MCF 10A (cell line): ENCODE results near the gene LARP1. TPM values are rescaled to one million over a fixed set of nuclear protein-coding genes. Genes with fewer than 3 reads are reported as not detected.

ENCODE experiments used
- BruUV-seq: library from RNA; stranded (reverse); fragments of 400-500 nt; replicated peaks from 2 replicates; lab custom pipeline; 2021; lab: Mats Ljungman, UMichigan
- CTCF ChIA-PET: fragments of 300-600 bp; sonication (Branson Sonifier 250); formaldehyde crosslinking; extraction: SDS; loops from one replicate; lab custom pipeline; 2021; ENCODE audit warnings: antibody characterized with exemption, inconsistent platforms; lab: Yijun Ruan, JAX
- POLR2A ChIA-PET: fragments of 300-600, 350-650 bp; sonication (Branson Sonifier 250); formaldehyde crosslinking; extraction: SDS; loops from one replicate; lab custom pipeline; 2020; ENCODE audit warnings: antibody characterized with exemption, inconsistent platforms; lab: Yijun Ruan, JAX
- DNase-seq: peaks from one replicate; pipeline ENCODE4 v3.0.0-alpha.2; 2018; ENCODE audit not compliant: unreplicated experiment
- H3K27ac Mint-ChIP-seq: one replicate; pipeline ENCODE4 v1.8.0; 2022; ENCODE audit warnings: mild to moderate bottlenecking, low read depth, mixed read lengths; ENCODE audit not compliant: unreplicated experiment
- H3K27me3 Mint-ChIP-seq: one replicate; pipeline ENCODE4 v1.8.0; 2022; ENCODE audit warnings: mixed read lengths; ENCODE audit not compliant: insufficient read depth, unreplicated experiment
- H3K36me3 Mint-ChIP-seq: one replicate; pipeline ENCODE4 v1.8.0; 2022; ENCODE audit warnings: mild to moderate bottlenecking, moderate library complexity, mixed read lengths; ENCODE audit not compliant: insufficient read depth, unreplicated experiment
- H3K4me1 Mint-ChIP-seq: one replicate; pipeline ENCODE4 v1.8.0; 2022; ENCODE audit warnings: mixed read lengths; ENCODE audit not compliant: insufficient read depth, unreplicated experiment
- H3K4me3 Mint-ChIP-seq: one replicate; pipeline ENCODE4 v1.8.0; 2022; ENCODE audit warnings: mild to moderate bottlenecking, moderate library complexity, mixed read lengths; ENCODE audit not compliant: unreplicated experiment
- H3K9me3 Mint-ChIP-seq: one replicate; pipeline ENCODE4 v1.8.0; 2022; ENCODE audit warnings: mixed read lengths; ENCODE audit not compliant: unreplicated experiment
- CTCF ChIP-seq: fragments of 200-600 bp; IDR thresholded peaks from one replicate; pipeline ENCODE4 v1.8.0; 2022; ENCODE audit warnings: antibody characterized with exemption, mild to moderate bottlenecking; ENCODE audit not compliant: unreplicated experiment
- intact Hi-C: fragments of 100-400 bp; cut with micrococcal nuclease; formaldehyde crosslinking; loops from 2 replicates; pipeline ENCODE4 v1.14.1; 2022
- total RNA-seq: library from RNA; stranded (reverse); gene quantifications from 2 replicates; pipeline ENCODE4 v1.2.3, GENCODE V29; 2022

The LARP1 gene
- total RNA-seq, 1 experiment from 2014 or later, result 340 TPM

- Mint-ChIP-seq H3K36me3 (peaks cover 44% of the 10 kb centered on the region), H3K27me3 (no peaks in the 10 kb centered on the region), H3K9me3 (no peaks in the 10 kb centered on the region), H3K4me3 (peak overlapping the region; percentile 85), H3K27ac (peak overlapping the region; percentile 95), H3K4me1 (peaks cover 49% of the 10 kb centered on the region)
- intact Hi-C loops, result no loop called here
- DNase-seq, result no peak
- ChIA-PET POLR2A (interaction anchor here (0.6 to 3.0 kb wide), 13 partner anchors 11 to 855 kb away, joined by 3 to 24 read pairs (median 5); partner anchors contain the start of genes FAXDC2, GEMIN5 and MRPL22), CTCF (interaction anchor here (0.7 to 0.9 kb wide), 3 partner anchors 9 to 73 kb away, joined by 3 to 4 read pairs (median 3); no protein-coding TSS in a partner anchor)
- no TSS peak for BruUV-seq
- TF ChIP-seq CTCF, result no peak
Observed at GRCh38 chr5:154860765-154861164, 105.6 kb downstream of the LARP1 start.

- H3K27ac Mint-ChIP-seq, result peak overlapping the region; percentile 57
- no peak for TF ChIP-seq CTCF
- ChIA-PET POLR2A (interaction anchor here (2.7 to 3.0 kb wide), 2 partner anchors 12 to 33 kb away, joined by 17 to 20 read pairs; partner anchors contain the start of gene FAXDC2), CTCF (no interaction called here)
- BruUV-seq, result no TSS peak
- H3K4me1 Mint-ChIP-seq, result peaks cover 51% of the 10 kb centered on the region
- no peaks in the 10 kb centered on the region for H3K9me3 Mint-ChIP-seq
- H3K36me3 Mint-ChIP-seq, result peaks cover 53% of the 10 kb centered on the region
- intact Hi-C loops, result no loop called here
- DNase-seq, result no peak
- no peaks in the 10 kb centered on the region for H3K27me3 Mint-ChIP-seq
- peak overlapping the region; percentile 17 for H3K4me3 Mint-ChIP-seq
Observed at GRCh38 chr5:154861946-154862345, 106.8 kb downstream of the LARP1 start.

- Mint-ChIP-seq H3K4me3 (no peak overlapping the region), H3K27me3 (no peaks in the 10 kb centered on the region), H3K36me3 (peaks cover 58% of the 10 kb centered on the region), H3K27ac (peak overlapping the region; percentile 57), H3K4me1 (peaks cover 47% of the 10 kb centered on the region), H3K9me3 (no peaks in the 10 kb centered on the region)
- BruUV-seq, result no TSS peak
- intact Hi-C loops, result no loop called here
- ChIA-PET POLR2A (interaction anchor here (0.6 to 1.0 kb wide), 2 partner anchors 12 to 31 kb away, joined by 3 to 6 read pairs; partner anchors contain the start of gene FAXDC2), CTCF (interaction anchor here (0.8 to 1.9 kb wide), 2 partner anchors 13 to 16 kb away, joined by 3 to 5 read pairs; no protein-coding TSS in a partner anchor)
- no peak for DNase-seq
- no peak for TF ChIP-seq CTCF
Observed at GRCh38 chr5:154862766-154863165, 107.6 kb downstream of the LARP1 start.

GRCh38 chr5:154863291-154864080 is 108.3 kb downstream of the LARP1 start:
- intact Hi-C loops, result no loop called here
- Mint-ChIP-seq H3K4me3 (no peak overlapping the region), H3K4me1 (peaks cover 47% of the 10 kb centered on the region), H3K36me3 (peaks cover 65% of the 10 kb centered on the region), H3K27me3 (no peaks in the 10 kb centered on the region), H3K27ac (no peak overlapping the region), H3K9me3 (no peaks in the 10 kb centered on the region)
- ChIA-PET CTCF (interaction anchor here (0.6 to 1.9 kb wide), 8 partner anchors 14 to 791 kb away, joined by 3 to 5 read pairs (median 3); no protein-coding TSS in a partner anchor), POLR2A (interaction anchor here (0.6 to 1.2 kb wide), 3 partner anchors 13 to 31 kb away, joined by 3 to 6 read pairs (median 3); partner anchors contain the start of gene FAXDC2)
- TF ChIP-seq CTCF, result no peak
- no TSS peak for BruUV-seq
- no peak for DNase-seq
